Ishikawa (cell line): ENCODE results near the gene PRKCE.

Experiments
- EGR1 ChIP-seq: IDR thresholded peaks from 2 replicates; pipeline ENCODE4 v1.6.1; 2012
- RAD21 ChIP-seq: IDR thresholded peaks from 2 replicates; pipeline ENCODE4 v1.6.1; 2012; ENCODE audit warnings: low read depth
- TF ChIP-seq, protein P1 (sequence below): IDR thresholded peaks from 2 replicates; pipeline ENCODE4 v1.6.1; 2012; ENCODE audit warnings: low read depth, mild to moderate bottlenecking

DNA sequence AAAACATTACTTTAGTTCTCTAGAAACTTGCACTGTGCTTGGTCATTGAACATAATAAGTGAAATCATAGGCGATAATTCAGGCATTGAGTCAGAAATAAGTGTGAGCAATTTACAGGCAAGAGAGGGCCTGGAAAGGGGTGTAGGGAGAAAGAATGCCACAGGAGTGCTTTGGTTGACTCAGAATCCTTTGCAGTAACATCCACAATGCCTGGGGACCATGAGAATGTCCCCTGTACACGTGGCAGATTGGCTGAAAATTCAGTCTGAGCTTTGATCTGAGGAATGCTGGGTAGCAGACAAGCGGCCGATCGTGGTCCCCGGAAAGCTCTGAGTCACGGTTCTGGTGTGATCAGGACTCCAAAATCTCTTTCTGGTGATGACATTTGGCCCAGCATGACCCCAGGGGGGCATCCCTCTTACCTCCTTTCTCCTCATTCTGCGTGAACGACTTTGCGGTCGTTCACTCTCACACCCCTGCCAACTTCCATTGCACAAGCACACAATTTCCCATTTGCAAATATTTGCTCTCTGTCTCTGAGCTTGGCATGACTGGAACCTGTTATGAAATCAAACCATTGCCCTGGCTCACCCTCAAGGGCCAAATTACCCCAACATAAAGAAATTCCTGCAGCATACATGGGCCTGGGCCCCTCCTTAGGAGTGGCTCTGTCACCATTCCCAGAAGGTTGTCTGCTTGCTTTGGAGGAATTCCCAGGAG, 340.7 kb downstream of the PRKCE start:
- TF ChIP-seq RAD21 = no peak
- TF ChIP-seq, protein P1, sequence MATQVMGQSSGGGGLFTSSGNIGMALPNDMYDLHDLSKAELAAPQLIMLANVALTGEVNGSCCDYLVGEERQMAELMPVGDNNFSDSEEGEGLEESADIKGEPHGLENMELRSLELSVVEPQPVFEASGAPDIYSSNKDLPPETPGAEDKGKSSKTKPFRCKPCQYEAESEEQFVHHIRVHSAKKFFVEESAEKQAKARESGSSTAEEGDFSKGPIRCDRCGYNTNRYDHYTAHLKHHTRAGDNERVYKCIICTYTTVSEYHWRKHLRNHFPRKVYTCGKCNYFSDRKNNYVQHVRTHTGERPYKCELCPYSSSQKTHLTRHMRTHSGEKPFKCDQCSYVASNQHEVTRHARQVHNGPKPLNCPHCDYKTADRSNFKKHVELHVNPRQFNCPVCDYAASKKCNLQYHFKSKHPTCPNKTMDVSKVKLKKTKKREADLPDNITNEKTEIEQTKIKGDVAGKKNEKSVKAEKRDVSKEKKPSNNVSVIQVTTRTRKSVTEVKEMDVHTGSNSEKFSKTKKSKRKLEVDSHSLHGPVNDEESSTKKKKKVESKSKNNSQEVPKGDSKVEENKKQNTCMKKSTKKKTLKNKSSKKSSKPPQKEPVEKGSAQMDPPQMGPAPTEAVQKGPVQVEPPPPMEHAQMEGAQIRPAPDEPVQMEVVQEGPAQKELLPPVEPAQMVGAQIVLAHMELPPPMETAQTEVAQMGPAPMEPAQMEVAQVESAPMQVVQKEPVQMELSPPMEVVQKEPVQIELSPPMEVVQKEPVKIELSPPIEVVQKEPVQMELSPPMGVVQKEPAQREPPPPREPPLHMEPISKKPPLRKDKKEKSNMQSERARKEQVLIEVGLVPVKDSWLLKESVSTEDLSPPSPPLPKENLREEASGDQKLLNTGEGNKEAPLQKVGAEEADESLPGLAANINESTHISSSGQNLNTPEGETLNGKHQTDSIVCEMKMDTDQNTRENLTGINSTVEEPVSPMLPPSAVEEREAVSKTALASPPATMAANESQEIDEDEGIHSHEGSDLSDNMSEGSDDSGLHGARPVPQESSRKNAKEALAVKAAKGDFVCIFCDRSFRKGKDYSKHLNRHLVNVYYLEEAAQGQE = no peak
- TF ChIP-seq EGR1 = no peak
